GM21423 (cell line): Measurements from ENCODE around the gene FBXO36.

ENCODE experiments used
- ATAC-seq: cut with Tn5 transposase; IDR thresholded peaks from one replicate; pipeline ENCODE4 v1.9.1; 2021; ENCODE audit warnings: mild to moderate bottlenecking, moderate library complexity; ENCODE audit not compliant: unreplicated experiment

FBXO36 gene

DNA sequence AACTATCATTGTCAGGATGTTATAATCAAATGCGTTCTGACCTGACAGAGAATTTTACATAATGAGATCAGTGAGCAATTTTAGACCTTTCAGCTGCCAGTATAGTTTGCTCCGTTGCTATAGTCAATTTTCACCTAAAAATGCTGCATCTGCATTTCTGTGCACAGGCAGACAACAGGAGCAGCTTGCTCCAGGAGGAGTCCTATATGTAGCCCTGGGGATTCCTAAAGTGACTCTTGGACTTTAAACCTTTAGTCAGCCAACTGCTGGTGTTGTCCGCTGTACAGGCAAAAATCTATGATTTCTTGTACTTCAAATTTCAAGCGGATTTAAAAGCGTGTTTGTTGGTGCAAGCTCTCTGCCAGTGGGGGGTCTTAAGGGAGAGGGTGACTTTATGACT, 120.7 kb downstream of the FBXO36 start:
- no peak for ATAC-seq

DNA sequence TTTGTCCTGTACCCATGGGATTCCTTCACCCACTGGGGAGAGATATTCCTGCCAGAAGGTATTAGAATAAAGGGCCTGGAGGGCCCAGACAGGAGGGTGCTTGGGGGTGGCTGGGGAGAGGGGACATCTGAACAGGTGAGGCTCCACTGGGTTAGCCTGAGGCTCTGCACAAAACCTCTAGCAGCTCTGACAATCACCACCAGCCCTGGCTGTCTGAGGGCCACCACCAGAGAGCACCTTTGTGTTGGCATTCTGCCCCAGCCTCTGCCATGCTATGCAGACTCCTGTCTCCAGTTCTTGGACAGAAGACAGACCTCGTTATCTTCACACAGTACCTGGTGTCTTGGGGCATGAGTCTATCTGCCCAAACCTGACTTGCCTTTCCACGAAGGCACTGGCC, 121.2 kb downstream of the FBXO36 start:
- no peak for ATAC-seq

DNA sequence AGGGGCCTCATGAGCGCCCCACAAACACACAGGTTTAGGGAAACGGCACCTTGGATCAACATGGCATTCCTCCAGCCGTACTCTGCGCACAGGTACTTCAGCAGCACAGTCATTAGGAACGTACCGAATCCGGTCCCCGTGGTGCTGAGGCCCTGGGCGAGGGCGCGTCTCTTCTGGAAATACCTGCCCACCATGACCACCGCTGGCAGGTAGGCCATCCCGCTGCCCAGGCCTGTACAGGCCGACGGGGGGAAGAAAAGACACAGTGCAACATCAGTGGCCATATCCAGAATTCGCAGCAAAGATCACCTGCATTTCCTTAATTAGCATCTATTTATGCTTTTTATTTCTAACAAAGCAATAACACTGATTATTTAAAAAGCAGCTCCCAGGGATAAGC, 124.2 kb downstream of the FBXO36 start:
- no peak for ATAC-seq

DNA sequence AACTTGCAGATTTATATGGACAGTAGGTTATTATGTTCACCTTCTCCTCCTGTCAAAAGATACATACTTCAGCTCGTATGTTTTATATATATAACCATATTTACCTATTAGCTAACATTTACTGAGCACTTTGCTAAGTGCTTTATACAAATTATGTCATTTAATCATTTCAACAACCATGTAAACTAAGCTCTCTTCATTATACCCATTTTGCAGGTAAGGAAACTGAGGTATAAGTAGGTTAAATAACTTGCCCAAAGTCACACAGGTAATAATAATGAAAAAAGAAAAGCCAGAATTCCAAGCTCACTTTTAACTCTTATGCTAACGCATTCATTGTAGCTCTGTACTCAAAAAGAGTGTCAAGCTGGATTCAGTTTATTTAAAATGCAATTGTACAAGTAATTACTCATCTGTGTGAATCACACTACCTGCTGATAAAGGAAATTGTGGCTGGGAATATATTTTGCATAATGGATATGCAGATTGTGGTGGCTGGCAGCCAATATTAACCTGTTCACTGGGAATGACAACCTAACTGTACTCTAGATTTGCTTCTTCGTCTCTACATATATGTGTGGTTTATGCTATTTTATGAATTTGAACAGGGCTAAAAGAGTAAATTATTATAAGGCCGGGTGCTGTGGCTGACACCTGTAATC, 125.8 kb downstream of the FBXO36 start:
- ATAC-seq: no peak

DNA sequence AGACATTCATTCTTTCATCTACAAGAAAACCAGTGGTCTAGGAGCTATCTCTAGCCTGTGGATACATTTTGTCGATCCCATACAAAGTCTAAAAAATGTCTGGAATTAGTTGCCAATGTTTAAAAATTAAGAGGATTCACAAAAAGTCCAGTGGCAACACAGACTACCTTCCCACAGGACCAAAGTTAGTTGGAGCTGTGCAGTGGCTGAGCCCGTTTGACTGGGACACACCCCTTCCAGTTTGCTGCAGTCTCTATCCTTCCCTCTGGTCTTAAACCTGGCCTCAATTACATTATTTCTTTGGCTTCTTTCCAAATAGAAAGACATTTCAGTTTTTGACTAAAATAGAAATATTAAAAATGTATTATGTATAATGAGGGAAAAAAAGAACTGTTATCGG, 127.8 kb downstream of the FBXO36 start:
- ATAC-seq: no peak

DNA sequence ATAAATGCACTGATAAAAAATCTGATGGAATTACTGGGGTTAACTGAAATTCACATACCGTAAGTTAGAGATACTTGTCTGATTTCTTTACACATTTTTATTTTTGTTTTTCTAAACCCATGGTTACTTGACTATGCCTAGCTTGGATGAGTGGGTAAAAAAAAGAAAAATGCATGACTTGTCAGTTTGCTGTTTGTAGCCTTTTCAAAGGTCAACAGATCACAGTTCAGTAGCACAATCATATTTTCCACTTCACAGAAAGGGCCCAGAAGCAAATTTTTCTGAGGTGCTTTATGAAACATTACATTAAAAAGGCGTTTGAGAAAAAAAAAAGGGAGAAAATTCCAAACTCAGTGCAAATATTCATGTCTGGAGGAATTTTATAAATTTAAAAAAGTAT, 130.0 kb downstream of the FBXO36 start:
- no peak for ATAC-seq

DNA sequence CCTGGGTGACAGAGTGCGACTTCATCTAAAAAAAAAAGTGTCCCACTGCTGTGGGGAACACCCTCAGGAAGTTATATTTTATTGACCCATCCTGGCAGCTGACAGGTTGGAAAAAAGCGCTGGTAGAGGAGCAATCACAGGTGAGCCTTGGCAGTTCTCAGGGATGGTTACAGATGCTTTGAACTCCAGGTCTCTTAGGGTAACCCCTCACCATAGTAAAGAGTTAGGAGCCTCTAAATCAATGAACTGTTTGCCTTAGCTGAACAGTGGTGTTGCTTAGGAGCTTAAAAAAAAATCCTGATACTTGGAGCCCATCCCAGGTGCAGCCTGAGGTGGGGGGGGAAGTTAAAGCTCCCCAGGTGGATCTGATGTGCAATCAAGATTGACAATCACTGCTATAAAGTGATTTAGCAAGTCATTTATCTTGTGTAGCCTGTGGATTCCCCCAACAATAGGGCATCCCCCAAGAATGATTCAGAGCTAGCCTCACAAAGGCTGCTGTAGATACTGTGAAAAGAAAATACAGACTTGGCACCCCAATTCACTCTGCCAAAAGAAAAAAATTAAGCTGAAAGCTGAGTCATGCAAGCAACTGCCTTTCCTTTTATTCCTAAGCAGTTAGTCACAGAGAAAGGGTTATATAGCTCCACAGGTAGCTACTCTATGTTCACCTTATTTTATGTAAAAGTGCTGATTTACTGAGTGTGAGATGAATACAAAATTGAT, 131.6 kb downstream of the FBXO36 start:
- ATAC-seq: no peak

DNA sequence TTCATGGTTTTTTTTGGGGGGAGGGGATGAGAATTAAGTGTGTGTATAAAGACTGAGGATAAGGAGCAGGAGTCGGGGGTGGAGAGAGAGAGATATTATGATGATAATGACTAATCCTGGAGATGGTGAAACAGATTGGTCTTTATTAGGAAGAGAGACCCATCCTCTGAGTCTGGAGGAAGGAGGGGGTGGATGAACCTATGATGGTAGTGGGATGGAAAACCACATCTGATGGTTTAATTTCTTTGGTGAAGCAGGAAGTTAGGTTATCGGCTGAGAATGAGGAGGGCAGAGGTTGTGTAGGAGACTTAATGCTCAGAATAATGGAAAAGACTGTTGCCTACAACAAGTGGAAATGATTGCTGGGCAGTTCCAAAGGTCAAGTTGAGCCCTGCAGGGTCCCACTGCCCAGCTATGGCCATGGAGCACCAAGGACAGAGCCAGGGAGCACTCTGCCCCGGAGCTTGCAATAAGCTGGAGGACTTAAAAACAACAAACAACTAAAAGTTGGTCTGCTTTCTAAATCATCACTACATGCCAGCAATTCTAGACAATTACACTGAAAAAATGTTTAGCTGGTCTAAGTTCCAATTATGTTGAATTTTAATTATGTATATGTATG, 138.5 kb downstream of the FBXO36 start:
- no peak for ATAC-seq
